HepG2 (cell line): ENCODE measurements around the gene FBXO33.
A peak's percentile ranks its signal among the peaks of the same experiment; 100 is the strongest.

Experiments used
- ADNP ChIP-seq: sonication (generic); formaldehyde crosslinking; IDR thresholded peaks from 2 replicates; pipeline ENCODE4 v1.4.0; 2020; ENCODE audit warnings: missing genetic modification reagents
- AGO2 ChIP-seq: fragments of 200-400 bp; formaldehyde crosslinking; optimal IDR thresholded peaks from 2 replicates; pipeline ENCODE3; 2017; ENCODE audit warnings: mild to moderate bottlenecking, low read depth, low read length, moderate library complexity
- HIVEP1 ChIP-seq: sonication (generic); formaldehyde crosslinking; IDR thresholded peaks from 2 replicates; pipeline ENCODE4 v1.4.0; 2020; ENCODE audit warnings: mild to moderate bottlenecking, missing genetic modification reagents
- NFE2L1 ChIP-seq: sonication (generic); formaldehyde crosslinking; IDR thresholded peaks from 2 replicates; pipeline ENCODE4 v1.4.0; 2020; ENCODE audit warnings: missing genetic modification reagents, mild to moderate bottlenecking, borderline replicate concordance
- RBM22 ChIP-seq: fragments of 200-400 bp; formaldehyde crosslinking; optimal IDR thresholded peaks from 2 replicates; pipeline ENCODE3; 2017; ENCODE audit warnings: mild to moderate bottlenecking, low read length, moderate library complexity
- ZBTB42 ChIP-seq: sonication (generic); formaldehyde crosslinking; IDR thresholded peaks from 2 replicates; pipeline ENCODE4 v1.5.0; 2020; ENCODE audit warnings: mild to moderate bottlenecking, missing genetic modification reagents

DNA sequence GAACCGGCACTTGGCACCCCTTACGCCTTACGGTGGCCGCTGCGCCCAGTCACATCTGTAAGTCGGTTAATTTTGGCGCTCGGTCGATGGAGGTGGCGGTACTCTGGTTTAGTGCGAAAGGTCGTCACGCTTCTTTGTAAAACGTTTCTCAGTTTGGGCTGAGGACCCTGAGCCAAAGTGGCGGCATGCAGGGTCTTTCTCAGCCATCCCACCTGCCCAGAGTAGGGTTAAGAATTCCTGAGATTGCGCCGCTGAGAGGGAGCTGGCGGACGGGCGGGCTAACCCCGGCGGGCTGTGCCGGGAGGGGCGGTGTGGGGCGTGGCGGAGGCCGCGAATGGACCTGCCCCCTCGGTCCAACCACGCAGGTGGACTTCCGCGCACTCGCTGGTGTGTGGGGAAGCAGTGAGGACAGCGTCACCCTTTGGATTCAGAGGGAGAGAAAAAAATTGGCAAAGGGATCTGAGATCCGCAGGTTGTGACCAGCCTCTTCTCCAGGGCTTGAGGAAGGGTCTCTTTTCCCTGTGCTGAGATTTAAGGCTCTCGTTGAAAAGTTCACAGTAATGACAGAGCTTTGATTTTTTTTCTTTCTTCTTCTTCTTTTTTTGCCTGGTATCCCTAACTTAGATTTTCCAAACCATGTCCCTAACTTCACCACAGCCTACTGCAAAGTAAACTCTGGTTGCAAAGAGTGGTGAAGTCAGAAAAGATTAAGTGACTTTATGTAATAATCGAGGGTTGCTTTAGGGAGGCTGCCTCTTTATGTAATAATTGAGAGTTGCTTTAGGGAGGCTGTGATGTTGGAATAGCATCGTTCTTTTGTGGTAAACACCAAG is 602 bp upstream of the FBXO33 start:
- no peak for TF ChIP-seq RBM22
- TF ChIP-seq ADNP (CRISPR knock-in tag): peak; percentile 76
- TF ChIP-seq HIVEP1 (CRISPR knock-in tag): peak; percentile 96
- TF ChIP-seq NFE2L1: no peak
- TF ChIP-seq AGO2: no peak
- TF ChIP-seq ZBTB42: peak; percentile 91; the same call in 1 of the 2 replicates
